ENCODE measurements around the gene INPP5D. TPM values are rescaled to one million over a fixed set of nuclear protein-coding genes. Genes with fewer than 3 reads are reported as not detected.

Gene INPP5D
- total RNA-seq, 2 donors from 2014 or later, result 0.66 to 3.0 TPM

DNA sequence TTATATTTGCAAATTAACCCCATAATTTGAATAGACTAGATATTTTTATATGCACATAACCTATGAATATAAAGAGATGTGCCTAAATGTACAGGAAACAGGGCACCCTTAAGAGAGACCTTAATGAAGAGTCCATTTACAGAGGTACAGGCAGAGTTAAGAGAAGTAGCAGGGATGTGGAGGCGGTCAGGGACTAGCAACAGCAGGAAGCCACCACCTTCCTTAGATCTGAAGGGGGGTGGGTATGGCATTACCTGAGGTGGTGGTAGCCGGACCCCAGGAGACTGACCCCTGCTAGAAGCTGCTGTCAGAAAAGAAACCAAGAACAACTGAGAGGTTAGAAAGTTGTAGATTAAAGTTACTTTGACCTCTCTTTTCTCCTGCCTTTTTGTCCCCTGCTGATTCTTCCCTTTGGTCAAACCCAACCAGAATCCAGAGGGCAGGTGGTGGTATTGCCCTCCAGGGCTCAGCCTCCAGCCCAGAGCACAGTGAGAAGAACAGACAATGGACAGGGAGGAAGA lies 166.4 kb downstream of the INPP5D start:
- no peak overlapping the region for H3K4me3 Mint-ChIP-seq
- H3K27me3 Mint-ChIP-seq (ENCODE audit: insufficient read depth), result peaks cover 4% of the 10 kb centered on the region
- Histone ChIP-seq H3K4me3 (ENCODE audit: low read length) (no peak overlapping the region), H3K4me1 (ENCODE audit: control insufficient read depth, insufficient read depth, low read length) (no peaks in the 10 kb centered on the region), H3K9me3 (ENCODE audit: control insufficient read depth, low read length) (no peaks in the 10 kb centered on the region), H3K27me3 (ENCODE audit: control insufficient read depth, insufficient read depth, low read length, poor library complexity, severe bottlenecking) (no peaks in the 10 kb centered on the region), H3K36me3 (ENCODE audit: control insufficient read depth, insufficient read depth, low read length) (no peaks in the 10 kb centered on the region), H3K27ac (ENCODE audit: low read depth, low read length) (no peak overlapping the region), H3K9ac (ENCODE audit: extremely low read depth, low read length, poor library complexity, severe bottlenecking) (no peak overlapping the region)
- no peak for DNase-seq
- H3K4me1 Mint-ChIP-seq, result peaks cover 4% of the 10 kb centered on the region
- TF ChIP-seq, protein P1, sequence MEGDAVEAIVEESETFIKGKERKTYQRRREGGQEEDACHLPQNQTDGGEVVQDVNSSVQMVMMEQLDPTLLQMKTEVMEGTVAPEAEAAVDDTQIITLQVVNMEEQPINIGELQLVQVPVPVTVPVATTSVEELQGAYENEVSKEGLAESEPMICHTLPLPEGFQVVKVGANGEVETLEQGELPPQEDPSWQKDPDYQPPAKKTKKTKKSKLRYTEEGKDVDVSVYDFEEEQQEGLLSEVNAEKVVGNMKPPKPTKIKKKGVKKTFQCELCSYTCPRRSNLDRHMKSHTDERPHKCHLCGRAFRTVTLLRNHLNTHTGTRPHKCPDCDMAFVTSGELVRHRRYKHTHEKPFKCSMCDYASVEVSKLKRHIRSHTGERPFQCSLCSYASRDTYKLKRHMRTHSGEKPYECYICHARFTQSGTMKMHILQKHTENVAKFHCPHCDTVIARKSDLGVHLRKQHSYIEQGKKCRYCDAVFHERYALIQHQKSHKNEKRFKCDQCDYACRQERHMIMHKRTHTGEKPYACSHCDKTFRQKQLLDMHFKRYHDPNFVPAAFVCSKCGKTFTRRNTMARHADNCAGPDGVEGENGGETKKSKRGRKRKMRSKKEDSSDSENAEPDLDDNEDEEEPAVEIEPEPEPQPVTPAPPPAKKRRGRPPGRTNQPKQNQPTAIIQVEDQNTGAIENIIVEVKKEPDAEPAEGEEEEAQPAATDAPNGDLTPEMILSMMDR (conservative IDR thresholded peaks at IDR 0.05), result no peak
- 88 to 90% methylated on average over 2 of the region's 2 CpGs for WGBS, 2 experiments (ENCODE audit: insufficient coverage in 1 of 2, insufficient read length in 1 of 2)
- H3K27ac Mint-ChIP-seq, result no peak overlapping the region
- peaks cover 6% of the 10 kb centered on the region for H3K9me3 Mint-ChIP-seq
- H3K36me3 Mint-ChIP-seq (ENCODE audit: low read depth), result no peaks in the 10 kb centered on the region

DNA sequence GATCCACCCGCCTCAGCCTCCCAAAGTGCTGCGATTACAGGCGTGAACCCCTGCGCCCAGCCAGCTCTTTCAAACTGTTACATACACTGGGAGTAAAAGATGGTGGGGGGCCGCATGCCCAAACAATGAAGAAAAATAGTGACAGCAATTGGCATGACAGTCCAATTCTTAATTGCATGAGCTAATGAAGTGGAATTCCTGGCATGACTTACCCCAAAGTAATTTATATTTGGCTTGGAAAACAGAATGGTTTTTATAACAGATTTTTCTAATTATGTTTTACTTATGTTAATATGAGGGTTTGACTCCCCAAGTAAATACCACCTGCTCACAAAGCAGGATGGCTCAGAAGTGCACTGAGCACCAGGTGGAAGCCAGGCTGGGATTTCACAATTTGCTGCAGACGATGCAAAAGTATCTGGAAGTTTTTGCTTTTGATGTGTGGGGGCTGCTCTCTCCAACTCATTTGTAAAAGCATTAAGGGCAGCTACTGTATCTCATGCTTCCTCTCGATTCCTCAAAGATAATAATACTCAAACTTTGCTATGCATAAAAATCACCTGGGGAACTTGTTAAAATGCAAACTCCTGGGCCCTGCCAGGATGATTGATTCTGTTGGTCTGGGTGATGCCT lies 167.3 kb downstream of the INPP5D start:
- peaks cover 4% of the 10 kb centered on the region for H3K4me1 Mint-ChIP-seq
- no peak for DNase-seq
- 86 to 100% methylated on average over 3 to 7 of the region's 7 CpGs for WGBS, 2 experiments (ENCODE audit: insufficient coverage in 1 of 2, insufficient read length in 1 of 2)
- H3K9me3 Mint-ChIP-seq, result peaks cover 6% of the 10 kb centered on the region
- Histone ChIP-seq H3K9ac (ENCODE audit: extremely low read depth, low read length, poor library complexity, severe bottlenecking) (no peak overlapping the region), H3K36me3 (ENCODE audit: control insufficient read depth, insufficient read depth, low read length) (no peaks in the 10 kb centered on the region), H3K27ac (ENCODE audit: low read depth, low read length) (no peak overlapping the region), H3K27me3 (ENCODE audit: control insufficient read depth, insufficient read depth, low read length, poor library complexity, severe bottlenecking) (no peaks in the 10 kb centered on the region), H3K4me3 (ENCODE audit: low read length) (no peak overlapping the region), H3K9me3 (ENCODE audit: control insufficient read depth, low read length) (no peaks in the 10 kb centered on the region), H3K4me1 (ENCODE audit: control insufficient read depth, insufficient read depth, low read length) (no peaks in the 10 kb centered on the region)
- peaks cover 4% of the 10 kb centered on the region for H3K27me3 Mint-ChIP-seq (ENCODE audit: insufficient read depth)
- TF ChIP-seq, protein P1 (conservative IDR thresholded peaks at IDR 0.05), result no peak
- H3K36me3 Mint-ChIP-seq (ENCODE audit: low read depth), result no peaks in the 10 kb centered on the region
- no peak overlapping the region for H3K4me3 Mint-ChIP-seq
- H3K27ac Mint-ChIP-seq, result no peak overlapping the region

DNA sequence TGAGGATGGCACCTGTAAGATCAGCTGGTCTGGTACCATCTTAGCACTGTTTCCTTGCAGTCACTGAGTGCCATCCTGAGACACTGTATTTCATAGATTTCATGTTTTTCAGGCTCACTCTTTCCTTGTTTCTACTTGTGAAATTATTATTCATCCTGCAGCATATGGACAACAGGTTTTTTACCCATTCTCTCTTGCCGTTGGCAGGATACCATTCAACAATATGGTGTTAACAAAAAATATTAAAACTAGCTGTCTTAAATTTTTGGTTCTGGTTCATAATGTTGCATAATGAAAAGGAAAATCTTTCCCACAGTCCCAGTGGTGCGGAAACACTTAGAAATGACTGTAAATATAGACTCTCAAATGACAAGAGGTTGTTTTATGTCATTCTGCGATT lies 168.2 kb downstream of the INPP5D start:
- peaks cover 4% of the 10 kb centered on the region for H3K4me1 Mint-ChIP-seq
- Histone ChIP-seq H3K4me3 (ENCODE audit: low read length) (no peak overlapping the region), H3K9me3 (ENCODE audit: control insufficient read depth, low read length) (no peaks in the 10 kb centered on the region), H3K27me3 (ENCODE audit: control insufficient read depth, insufficient read depth, low read length, poor library complexity, severe bottlenecking) (no peaks in the 10 kb centered on the region), H3K9ac (ENCODE audit: extremely low read depth, low read length, poor library complexity, severe bottlenecking) (no peak overlapping the region), H3K27ac (ENCODE audit: low read depth, low read length) (no peak overlapping the region), H3K36me3 (ENCODE audit: control insufficient read depth, insufficient read depth, low read length) (no peaks in the 10 kb centered on the region), H3K4me1 (ENCODE audit: control insufficient read depth, insufficient read depth, low read length) (no peaks in the 10 kb centered on the region)
- H3K27me3 Mint-ChIP-seq (ENCODE audit: insufficient read depth), result peaks cover 4% of the 10 kb centered on the region
- H3K27ac Mint-ChIP-seq, result no peak overlapping the region
- TF ChIP-seq, protein P1 (conservative IDR thresholded peaks at IDR 0.05), result no peak
- H3K4me3 Mint-ChIP-seq, result no peak overlapping the region
- 87 to 100% methylated on average over 1 to 3 of the region's 3 CpGs for WGBS, 2 experiments (ENCODE audit: insufficient coverage in 1 of 2, insufficient read length in 1 of 2)
- no peak for DNase-seq
- H3K9me3 Mint-ChIP-seq, result peaks cover 6% of the 10 kb centered on the region
- no peaks in the 10 kb centered on the region for H3K36me3 Mint-ChIP-seq (ENCODE audit: low read depth)
